Esophagus mucosa (tissue), 1 donor: Measurements from ENCODE around the gene ITGB5. TPM values are rescaled to one million over a fixed set of nuclear protein-coding genes. Genes with fewer than 3 reads are reported as not detected.

Experiments used
- ATAC-seq: fragments of 200-7000 bp; cut with Tn5 transposase; one replicate; pipeline ENCODE4 v1.9.1; 2020
- total RNA-seq: library from RNA; stranded (reverse); gene quantifications from one replicate; pipeline ENCODE4 v1.2.4, GENCODE V29; 2023
- donor health status: DM: yes; HTN: yes; CAD: no.

ITGB5 gene
- total RNA-seq, 1 donor from 2014 or later, result 83.0 TPM

GRCh38 chr3:124747111-124747981, 139.8 kb downstream of the ITGB5 start:
- ATAC-seq, result no peak

GRCh38 chr3:124745756-124746155, 141.4 kb downstream of the ITGB5 start:
- peak; percentile 19 for ATAC-seq

- ATAC-seq, result peak; percentile 59
These were observed 146.1 kb downstream of the ITGB5 start for GRCh38 chr3:124741027-124741426.

- peak; percentile 52 for ATAC-seq
These were observed 155.4 kb downstream of the ITGB5 start for GRCh38 chr3:124731760-124732159.

GRCh38 chr3:124730941-124731297, 156.2 kb downstream of the ITGB5 start:
- ATAC-seq, result no peak

- peak; percentile 91 for ATAC-seq
These were observed 156.8 kb downstream of the ITGB5 start, which contains the start of gene UMPS for GRCh38 chr3:124730129-124730940. TSS of gene UMPS (plus strand) at chr3:124730452. CDS start at chr3:124730472, 20 bp downstream.

- no peak for ATAC-seq
These were observed 164.6 kb downstream of the ITGB5 start for GRCh38 chr3:124722589-124722988.

GRCh38 chr3:124714223-124714853, 172.8 kb downstream of the ITGB5 start:
- ATAC-seq, result no peak

Other genes starting within 250 kb of the ITGB5 start
- 21.5 TPM for gene UMPS, start 156.9 kb downstream of the ITGB5 start, total RNA-seq
- gene MUC13, start 47.4 kb upstream of the ITGB5 start, total RNA-seq, result not detected
- 13.0 TPM for gene HEG1, start 168.6 kb upstream of the ITGB5 start, total RNA-seq